HepG2 (cell line): ENCODE results near the gene RAB3C. TPM values are rescaled to one million over a fixed set of nuclear protein-coding genes. Genes with fewer than 3 reads are reported as not detected.

Experiments
- ATAC-seq: fragments of 200-7000 bp; cut with Tn5 transposase; 3 replicates; pipeline ENCODE4 v1.9.1; 2020; ENCODE audit warnings: mild to moderate bottlenecking, moderate library complexity
- BruUV-seq: library from RNA; stranded (reverse); fragments of 400-500 nt; replicated peaks from 2 replicates; lab custom pipeline; 2021; lab: Mats Ljungman, UMichigan
- CTCF ChIA-PET: fragments of 300-600 bp; formaldehyde crosslinking; extraction: SDS; loops from one replicate; lab custom pipeline; 2021; ENCODE audit warnings: low total read pairs, inconsistent platforms, low intra/inter-chr PET ratio; lab: Yijun Ruan, JAX
- POLR2A ChIA-PET: fragments of 350-600 bp; sonication (Branson Sonifier 250); formaldehyde crosslinking; loops from one replicate; lab custom pipeline; 2020; ENCODE audit warnings: antibody characterized with exemption, inconsistent platforms; lab: Yijun Ruan, JAX
- DNase-seq: peaks from one replicate; pipeline ENCODE4 v3.0.0-alpha.2; 2015; ENCODE audit warnings: low spot score
- FAIRE-seq: peaks from 3 replicates; lab custom pipeline; 2011; peaks lifted over from hg19 to GRCh38; lab: Jason Lieb, UNC
- H2AFZ ChIP-seq: one replicate; pipeline ENCODE4 v1.6.1; 2011; ENCODE audit warnings: low read length, inconsistent platforms
- H3K27ac ChIP-seq: fragments of 300-600 bp; 3 replicates; pipeline ENCODE4 v1.8.0; 2011; ENCODE audit warnings: mixed run types, mild to moderate bottlenecking, mixed read lengths, low read length, inconsistent platforms; ENCODE audit not compliant: insufficient read depth; ENCODE audit errors: extremely low read length
- H3K27me3 ChIP-seq, 2 experiments: fragments of 200-600 bp in 1 of 2; 2 replicates in 1 of 2; 3 replicates in 1 of 2; pipeline versions ENCODE4 v1.6.0 to v1.8.0; 2011; ENCODE audit warnings: low read length in 2 of 2, mild to moderate bottlenecking in 2 of 2, moderate library complexity in 2 of 2, inconsistent platforms in 1 of 2; ENCODE audit not compliant: insufficient read depth in 2 of 2, control insufficient read depth in 1 of 2
- H3K36me3 ChIP-seq, 2 experiments: fragments of 200-600 bp in 1 of 2; replicated peaks in 1 of 2; 2 replicates in 1 of 2; 3 replicates in 1 of 2; pipeline versions ENCODE4 v1.5.1 to v1.8.0; 2011; ENCODE audit warnings: low read length in 2 of 2, inconsistent platforms in 1 of 2; ENCODE audit not compliant: insufficient read depth in 2 of 2, control insufficient read depth in 1 of 2
- H3K4me1 ChIP-seq: 2 replicates; pipeline ENCODE4 v1.5.1; 2012; ENCODE audit warnings: low read length, inconsistent platforms; ENCODE audit not compliant: insufficient read depth
- H3K4me2 ChIP-seq: 2 replicates; pipeline ENCODE4 v1.6.0; 2011; ENCODE audit warnings: low read depth, low read length, inconsistent platforms
- H3K4me3 ChIP-seq, 3 experiments: fragments of 200-600 bp in 1 of 3; sonication (generic), shearing (Covaris generic) in 1 of 3; replicated peaks in 1 of 3; 2 replicates each; pipeline ENCODE4 v1.5.1; 2011 to 2016; ENCODE audit warnings: low read length in 3 of 3, inconsistent platforms in 2 of 3, low read depth in 2 of 3, mild to moderate bottlenecking in 2 of 3, control low read depth in 1 of 3, mixed read lengths in 1 of 3; ENCODE audit not compliant: insufficient read depth in 1 of 3
- H3K79me2 ChIP-seq: one replicate; pipeline ENCODE4 v1.6.1; 2011; ENCODE audit warnings: low read length, inconsistent platforms; ENCODE audit not compliant: insufficient read depth
- H3K9ac ChIP-seq: 2 replicates; pipeline ENCODE4 v1.6.0; 2011; ENCODE audit warnings: mild to moderate bottlenecking, low read depth, low read length, inconsistent platforms; ENCODE audit not compliant: insufficient read depth
- H3K9me3 ChIP-seq: 2 replicates; pipeline ENCODE4 v1.5.1; 2012; ENCODE audit warnings: mild to moderate bottlenecking, low read length
- H4K20me1 ChIP-seq: 2 replicates; pipeline ENCODE4 v1.6.0; 2011; ENCODE audit warnings: inconsistent platforms, mild to moderate bottlenecking, low read length, moderate library complexity; ENCODE audit not compliant: insufficient read depth
- ARID4A ChIP-seq: sonication (generic); formaldehyde crosslinking; IDR thresholded peaks from 2 replicates; pipeline ENCODE4 v1.5.0; 2020; ENCODE audit warnings: mild to moderate bottlenecking, missing genetic modification reagents, borderline replicate concordance
- CEBPG ChIP-seq: IDR thresholded peaks from 2 replicates; pipeline ENCODE4 v1.6.1; 2016
- GATA4 ChIP-seq: sonication (generic); IDR thresholded peaks from 2 replicates; pipeline ENCODE4 v1.6.1; 2016; ENCODE audit warnings: antibody characterized with exemption, low read depth, borderline replicate concordance
- KAT8 ChIP-seq: IDR thresholded peaks from 2 replicates; pipeline ENCODE4 v1.6.1; 2016; ENCODE audit warnings: missing genetic modification reagents, missing compliant biosample characterization
- MAFF ChIP-seq: IDR thresholded peaks from 2 replicates; pipeline ENCODE4 v1.6.1; 2011; ENCODE audit warnings: low read depth, low read length, improper control_type of control experiment
- MAFK ChIP-seq, 2 experiments: IDR thresholded peaks in 1 of 2; conservative IDR thresholded peaks in 1 of 2; 2 replicates each; pipeline ENCODE4 v1.6.1; 2011; ENCODE audit warnings: improper control_type of control experiment in 2 of 2, low read length in 2 of 2
- NR3C1 ChIP-seq: sonication (generic); formaldehyde crosslinking; IDR thresholded peaks from 2 replicates; pipeline ENCODE4 v1.4.0; 2020; ENCODE audit warnings: missing genetic modification reagents
- TP53 ChIP-seq: sonication (generic); formaldehyde crosslinking; conservative IDR thresholded peaks from 2 replicates; pipeline ENCODE4 v1.4.0; 2020; ENCODE audit warnings: missing genetic modification reagents
- ZMYM4 ChIP-seq: sonication (generic); formaldehyde crosslinking; IDR thresholded peaks from 2 replicates; pipeline ENCODE4 v1.8.1; 2023; ENCODE audit warnings: mild to moderate bottlenecking, missing genetic modification reagents
- ZNF331 ChIP-seq: sonication (generic); formaldehyde crosslinking; IDR thresholded peaks from 2 replicates; pipeline ENCODE4 v1.4.0; 2020; ENCODE audit warnings: missing genetic modification reagents
- ZNF333 ChIP-seq: sonication (generic); formaldehyde crosslinking; IDR thresholded peaks from 2 replicates; pipeline ENCODE4 v1.4.0; 2020; ENCODE audit warnings: mild to moderate bottlenecking, missing genetic modification reagents, borderline replicate concordance
- ZNF720 ChIP-seq: sonication (generic); formaldehyde crosslinking; IDR thresholded peaks from 2 replicates; pipeline ENCODE4 v1.4.0; 2020; ENCODE audit warnings: missing genetic modification reagents
- WGBS: methylation state at CpG from one replicate; pipeline ENCODE4 v1.1.6; 2017; ENCODE audit warnings: low lambda C conversion rate; 5-methylcytosine and 5-hydroxymethylcytosine counted together
- in situ Hi-C: cut with HindIII; loops from 2 replicates; pipeline ENCODE4 v1.10.0; 2017; ENCODE audit warnings: low pct_unique_long_range_greater_than_20kb; ENCODE audit not compliant: extremely low pct_ligation_motif_present
- intact Hi-C: fragments of 100-400 bp; cut with micrococcal nuclease; formaldehyde crosslinking; loops from one replicate; pipeline ENCODE4 v1.10.0; 2022; ENCODE audit not compliant: unreplicated experiment
- polyA plus RNA-seq, 8 experiments: library from polyadenylated mRNA; depleted of rRNA in 3 of 8; stranded (reverse) in 7 of 8; unstranded in 1 of 8; fragments of >200 nt; fragmentation: Illumina TruSeq in 4 of 8; extraction: Trizol in 4 of 8; gene quantifications; 2 replicates each; pipeline versions ENCODE4 v1.2.1 to v1.2.3, GENCODE V29; 2011 to 2016; ENCODE audit warnings: low read depth in 4 of 8, missing spikeins in 1 of 8, mixed read lengths in 1 of 8; ENCODE audit not compliant: insufficient read depth in 1 of 8
- total RNA-seq, 5 experiments: library from RNA; depleted of rRNA; stranded (reverse); fragments of >200 nt; fragmentation: Illumina TruSeq; extraction: Trizol; gene quantifications; 2 replicates each; pipeline ENCODE4 v1.2.3, GENCODE V29; 2016; ENCODE audit warnings: low read depth in 1 of 5

The RAB3C gene
- total and polyA plus RNA-seq, 2 of the 13 experiments (the other 11 are each of a cell fraction or from before 2014, with no cell fraction given), result not detected

- ChIA-PET CTCF (no interaction called here), POLR2A (no interaction called here)
- Histone ChIP-seq H3K27me3 (no peaks in the 10 kb centered on the region), H3K4me2 (no peak overlapping the region), H3K79me2 (no peaks in the 10 kb centered on the region), H3K9me3 (no peaks in the 10 kb centered on the region), H3K4me1 (peaks cover 16% of the 10 kb centered on the region), H3K9ac (no peak overlapping the region), H2AFZ (no peak overlapping the region), H3K36me3 (no peaks in the 10 kb centered on the region), H4K20me1 (no peaks in the 10 kb centered on the region), H3K27ac (no peak overlapping the region)
- ATAC-seq (no peak), DNase-seq (no peak)
- intact Hi-C loops, result no loop called here
- in situ Hi-C loops, result no loop called here
- no TSS peak for BruUV-seq
- TF ChIP-seq ZNF333 (CRISPR knock-in tag) (no peak), ZNF331 (CRISPR knock-in tag) (no peak), ZNF720 (CRISPR knock-in tag) (no peak), TP53 (no peak), KAT8 (no peak)
- TF ChIP-seq, all 625 proteins: peak for 0
- no peak for FAIRE-seq
- no peak overlapping the region for H3K4me3 ChIP-seq
- WGBS, result 0% methylated on average over 1 of the region's 1 CpG
These were observed 148.8 kb downstream of the RAB3C start for GRCh38 chr5:58731641-58732040.

GRCh38 chr5:58735637-58736036 is 152.8 kb downstream of the RAB3C start:
- BruUV-seq, result no TSS peak
- ChIA-PET POLR2A (no interaction called here), CTCF (no interaction called here)
- ATAC-seq, result peak; percentile 70
- 0% methylated on average over 1 of the region's 1 CpG for WGBS
- no peak overlapping the region for H3K9ac ChIP-seq
- H3K9me3 ChIP-seq, result no peaks in the 10 kb centered on the region
- in situ Hi-C loops, result no loop called here
- intact Hi-C loops, result no loop called here
- no peak for FAIRE-seq
- no peaks in the 10 kb centered on the region for H4K20me1 ChIP-seq
- no peak overlapping the region for H2AFZ ChIP-seq
- H3K4me1 ChIP-seq, result peaks cover 37% of the 10 kb centered on the region
- H3K79me2 ChIP-seq, result no peaks in the 10 kb centered on the region
- H3K27me3 ChIP-seq, result no peaks in the 10 kb centered on the region
- H3K36me3 ChIP-seq, result no peaks in the 10 kb centered on the region
- no peak overlapping the region for H3K4me3 ChIP-seq
- peak; percentile 20 for DNase-seq
- H3K4me2 ChIP-seq, result no peak overlapping the region
- H3K27ac ChIP-seq, result no peak overlapping the region
- TF ChIP-seq CEBPG, result 0 out of 2 replicates have a peak, but pooled peaks have one; percentile 22
- TF ChIP-seq ZMYM4 (CRISPR knock-in tag), result no peak
- TF ChIP-seq ARID4A (CRISPR knock-in tag), result no peak
- TF ChIP-seq NR3C1, result no peak
- peak; percentile 70 for TF ChIP-seq MAFK (conservative IDR thresholded peaks at IDR 0.05 in 1 of 2, IDR thresholded peaks at IDR 0.05 in 1 of 2; ENCODE audit: low read length in 2 of 2)
- peak; percentile 59; the same call in 1 of the 2 replicates for TF ChIP-seq MAFF
- TF ChIP-seq GATA4, result no peak
